Activated CD8-positive, alpha-beta T cell treated with anti-CD3 and anti-CD28 coated beads, Interleukin-2, amount 10 ng/mL, durations not matched to agents 7 days and 5 days (primary cell): ENCODE data around the gene NNT. TPM values are rescaled to one million over a fixed set of nuclear protein-coding genes. Genes with fewer than 3 reads are reported as not detected.
"Not testable (repeated sequence)": the region's sequence is repeated elsewhere in the genome, so short reads cannot be mapped to it uniquely, and the experiment has no call there.

Experiments used
- ATAC-seq: fragments of 150-1000 bp; cut with Tn5 transposase; one replicate; pipeline ENCODE4 v1.10.0; 2021; ENCODE audit warnings: moderate library complexity
- CTCF ChIA-PET: fragments of 350-600 bp; sonication (Branson Sonifier 250); formaldehyde crosslinking; loops from one replicate; lab custom pipeline; 2021; ENCODE audit warnings: antibody characterized with exemption; lab: Charles Lee
- POLR2A ChIA-PET: fragments of 350-600 bp; sonication (Branson Sonifier 250); formaldehyde crosslinking; loops from one replicate; lab custom pipeline; 2021; ENCODE audit warnings: antibody characterized with exemption; lab: Charles Lee
- DNase-seq: peaks from one replicate; pipeline ENCODE4 v3.0.0-alpha.2; 2020
- H3K27ac Mint-ChIP-seq: one replicate; pipeline ENCODE4 v1.8.0; 2021; ENCODE audit warnings: mild to moderate bottlenecking, mixed read lengths
- H3K27me3 Mint-ChIP-seq: one replicate; pipeline ENCODE4 v1.8.0; 2021; ENCODE audit warnings: low read depth, mixed read lengths
- H3K36me3 Mint-ChIP-seq: one replicate; pipeline ENCODE4 v1.8.0; 2021; ENCODE audit warnings: low read depth, mixed read lengths
- H3K4me1 Mint-ChIP-seq: one replicate; pipeline ENCODE4 v1.8.0; 2021; ENCODE audit warnings: low read depth, mixed read lengths
- H3K4me3 Mint-ChIP-seq: one replicate; pipeline ENCODE4 v1.8.0; 2021; ENCODE audit warnings: mild to moderate bottlenecking, mixed read lengths
- H3K9me3 Mint-ChIP-seq: one replicate; pipeline ENCODE4 v1.8.0; 2022; ENCODE audit warnings: mixed read lengths; ENCODE audit not compliant: insufficient read depth
- total RNA-seq, 2 experiments: library from RNA; stranded (reverse); gene quantifications; one replicate each; pipeline ENCODE4 v1.2.3, GENCODE V29; 2021

NNT gene
- total RNA-seq, 2 experiments from 2014 or later: 103 to 104 TPM

DNA sequence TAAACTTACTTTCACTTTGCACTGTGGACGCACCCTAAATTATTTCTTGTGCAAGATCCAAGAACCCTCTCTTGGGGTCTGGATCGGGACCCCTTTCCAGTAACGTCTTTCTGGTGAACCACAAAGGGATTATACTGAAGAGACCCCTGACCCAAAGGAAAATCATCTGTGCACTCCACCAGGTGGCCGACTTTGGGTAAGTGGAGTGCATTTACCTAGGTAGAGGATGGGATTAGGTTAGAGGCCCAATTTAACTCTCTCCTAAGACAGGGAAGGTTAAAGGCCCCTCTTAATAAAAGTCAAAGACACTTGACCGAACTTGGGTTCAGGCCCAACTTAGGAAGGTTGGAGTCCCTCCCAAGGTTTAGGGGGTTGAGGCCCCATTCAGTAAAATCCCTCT lies 37.9 kb upstream of the NNT start:
- ATAC-seq: no peak
- no peaks in the 10 kb centered on the region for H3K4me1 Mint-ChIP-seq
- H3K9me3 Mint-ChIP-seq: no peaks in the 10 kb centered on the region
- DNase-seq: no peak
- no peaks in the 10 kb centered on the region for H3K36me3 Mint-ChIP-seq
- CTCF ChIA-PET: no interaction called here
- POLR2A ChIA-PET: no interaction called here
- peaks cover 11% of the 10 kb centered on the region for H3K27me3 Mint-ChIP-seq
- H3K4me3 Mint-ChIP-seq: no peak overlapping the region
- H3K27ac Mint-ChIP-seq: no peak overlapping the region

DNA sequence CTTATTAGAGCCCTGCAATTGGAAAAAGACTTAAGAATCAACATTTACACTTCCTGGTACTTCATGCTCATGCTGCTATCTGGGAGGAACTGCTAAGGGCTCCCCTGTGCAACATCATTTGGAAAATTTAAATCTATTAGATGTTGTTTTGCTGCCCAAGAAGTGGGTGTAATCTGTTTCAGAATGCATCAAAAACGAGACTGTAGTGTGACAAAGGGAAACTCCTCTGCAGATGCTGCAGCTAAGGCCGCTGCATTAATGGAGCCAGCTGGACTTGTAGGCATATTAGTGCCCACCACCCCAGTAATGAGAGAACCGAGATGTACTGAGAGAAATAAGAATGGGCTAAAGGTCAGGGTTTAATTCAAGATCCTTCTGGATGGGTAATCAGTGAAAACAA lies 35.0 kb upstream of the NNT start:
- H3K4me1 Mint-ChIP-seq: no peaks in the 10 kb centered on the region

DNA sequence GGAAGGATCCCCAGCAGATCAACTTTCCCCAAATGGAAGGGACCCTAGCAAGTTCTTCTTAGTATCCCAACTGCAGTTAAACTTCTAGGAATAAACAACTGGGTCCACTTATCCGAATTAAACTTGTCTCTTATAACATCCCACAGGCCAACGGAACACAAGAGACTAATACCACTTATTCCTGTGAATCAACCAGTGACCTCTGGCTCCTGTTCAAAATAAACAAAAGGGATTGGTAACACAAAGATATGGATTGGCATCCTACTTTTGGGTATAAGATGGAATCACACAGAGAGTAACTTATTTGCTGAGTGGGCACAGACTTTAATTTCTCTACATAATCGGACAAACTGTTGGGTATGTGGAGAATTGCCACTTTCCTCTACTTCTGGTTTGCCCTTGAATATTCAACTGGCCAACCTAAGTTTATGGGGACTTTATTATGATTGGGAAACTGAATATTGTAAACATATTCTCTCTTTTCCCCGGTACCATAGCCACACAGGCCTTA lies 33.7 kb upstream of the NNT start:
- ChIA-PET CTCF (no interaction called here), POLR2A (no interaction called here)
- no peak for DNase-seq
- Mint-ChIP-seq H3K4me3 (no peak overlapping the region), H3K4me1 (no peaks in the 10 kb centered on the region), H3K27me3 (no peaks in the 10 kb centered on the region), H3K27ac (no peak overlapping the region), H3K36me3 (no peaks in the 10 kb centered on the region), H3K9me3 (no peaks in the 10 kb centered on the region)
- ATAC-seq: no peak

More for the DNA sequence above, 35.0 kb upstream of the NNT start:
- H3K9me3 Mint-ChIP-seq: no peaks in the 10 kb centered on the region
- no peaks in the 10 kb centered on the region for H3K27me3 Mint-ChIP-seq
- no peaks in the 10 kb centered on the region for H3K36me3 Mint-ChIP-seq
- ChIA-PET POLR2A (no interaction called here), CTCF (no interaction called here)
- ATAC-seq (no peak), DNase-seq (no peak)
- H3K27ac Mint-ChIP-seq: no peak overlapping the region
- no peak overlapping the region for H3K4me3 Mint-ChIP-seq

DNA sequence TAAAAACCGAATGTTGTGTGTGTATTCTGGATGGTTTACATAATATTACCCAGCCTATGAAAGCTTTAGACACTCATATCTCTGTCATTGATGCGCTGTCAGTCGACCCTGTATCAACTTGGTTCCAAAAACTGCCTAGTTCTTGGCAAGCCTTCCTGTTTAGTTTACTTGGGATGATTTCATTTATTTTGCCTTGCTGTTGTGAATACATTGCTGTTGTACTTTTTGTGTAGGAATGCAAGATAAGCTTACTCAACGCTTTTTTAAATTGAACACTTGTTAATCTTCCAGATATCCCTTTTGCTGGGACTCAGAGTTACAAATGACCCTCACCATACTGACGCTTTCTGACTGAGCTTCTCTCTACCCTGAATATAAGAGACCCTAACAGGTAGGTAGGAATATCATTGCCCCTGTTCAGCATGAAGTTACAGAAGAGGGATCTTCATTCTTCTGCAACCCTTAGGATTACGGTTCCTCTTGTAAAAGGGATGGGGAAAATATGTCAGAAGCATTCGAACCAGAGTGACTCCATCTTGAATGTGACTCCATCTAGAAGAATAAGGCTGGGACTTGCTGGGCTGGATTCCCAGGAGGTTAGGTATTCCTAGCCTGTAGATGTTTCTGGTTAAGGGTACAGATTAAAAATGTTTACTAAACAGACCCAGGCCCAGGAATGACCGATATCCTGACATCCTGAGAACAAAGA lies 32.4 kb upstream of the NNT start:
- ATAC-seq: no peak
- no peak for DNase-seq
- H3K9me3 Mint-ChIP-seq: no peaks in the 10 kb centered on the region
- peaks cover 8% of the 10 kb centered on the region for H3K36me3 Mint-ChIP-seq
- POLR2A ChIA-PET: no interaction called here
- H3K4me1 Mint-ChIP-seq: no peaks in the 10 kb centered on the region
- CTCF ChIA-PET: no interaction called here
- H3K4me3 Mint-ChIP-seq: no peak overlapping the region
- no peak overlapping the region for H3K27ac Mint-ChIP-seq
- H3K27me3 Mint-ChIP-seq: no peaks in the 10 kb centered on the region

DNA sequence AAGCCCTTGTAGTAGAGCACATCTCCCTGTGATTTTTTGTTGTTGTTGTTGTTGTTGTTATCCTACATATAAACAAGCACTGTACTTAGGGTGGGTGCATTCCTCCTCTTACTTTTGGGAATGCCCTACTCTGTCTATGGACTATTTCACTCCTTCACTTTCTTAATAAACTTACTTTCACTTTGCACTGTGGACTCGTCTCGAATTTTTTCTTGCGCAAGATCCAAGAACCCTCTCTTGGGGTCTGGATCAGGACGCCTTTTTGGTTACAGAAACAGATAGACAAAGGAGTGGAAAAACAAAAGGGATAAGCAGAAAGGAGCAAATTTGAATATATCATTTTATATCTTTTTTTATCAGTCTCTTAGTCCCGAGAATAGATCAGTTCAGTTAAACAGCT lies 31.7 kb upstream of the NNT start:
- H3K9me3 Mint-ChIP-seq: no peaks in the 10 kb centered on the region
- no peaks in the 10 kb centered on the region for H3K4me1 Mint-ChIP-seq
- DNase-seq (no peak), ATAC-seq (no peak)
- no peak overlapping the region for H3K27ac Mint-ChIP-seq
- no peak overlapping the region for H3K4me3 Mint-ChIP-seq
- peaks cover 11% of the 10 kb centered on the region for H3K36me3 Mint-ChIP-seq
- ChIA-PET CTCF (no interaction called here), POLR2A (no interaction called here)
- H3K27me3 Mint-ChIP-seq: no peaks in the 10 kb centered on the region

DNA sequence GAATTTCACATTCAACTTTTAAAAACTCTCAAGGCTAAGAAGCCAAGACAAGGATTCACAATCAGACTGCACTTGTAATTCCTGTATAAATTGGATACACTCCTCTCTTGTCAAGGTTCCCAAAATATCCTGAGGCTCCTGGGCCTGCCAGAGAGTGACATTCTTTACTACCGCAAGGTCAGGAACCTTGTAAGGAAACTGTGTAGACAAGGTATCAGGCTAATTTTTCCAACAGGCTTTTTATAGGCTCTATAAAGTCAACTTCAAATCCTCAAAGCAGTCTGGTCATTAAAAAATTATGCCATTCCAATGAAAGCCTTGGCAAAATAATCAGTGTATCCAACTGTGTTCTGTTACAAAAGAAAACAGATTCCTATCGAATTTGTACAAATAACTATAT lies 30.6 kb upstream of the NNT start:
- no peaks in the 10 kb centered on the region for H3K9me3 Mint-ChIP-seq
- H3K4me3 Mint-ChIP-seq: no peak overlapping the region
- H3K36me3 Mint-ChIP-seq: peaks cover 19% of the 10 kb centered on the region
- no peak for DNase-seq
- CTCF ChIA-PET: interaction anchor here (0.7 kb wide), 1 partner anchor 1564 kb away, joined by 4 read pairs; no protein-coding TSS in a partner anchor
- POLR2A ChIA-PET: no interaction called here
- no peak for ATAC-seq
- no peaks in the 10 kb centered on the region for H3K4me1 Mint-ChIP-seq
- H3K27me3 Mint-ChIP-seq: no peaks in the 10 kb centered on the region
- no peak overlapping the region for H3K27ac Mint-ChIP-seq

DNA sequence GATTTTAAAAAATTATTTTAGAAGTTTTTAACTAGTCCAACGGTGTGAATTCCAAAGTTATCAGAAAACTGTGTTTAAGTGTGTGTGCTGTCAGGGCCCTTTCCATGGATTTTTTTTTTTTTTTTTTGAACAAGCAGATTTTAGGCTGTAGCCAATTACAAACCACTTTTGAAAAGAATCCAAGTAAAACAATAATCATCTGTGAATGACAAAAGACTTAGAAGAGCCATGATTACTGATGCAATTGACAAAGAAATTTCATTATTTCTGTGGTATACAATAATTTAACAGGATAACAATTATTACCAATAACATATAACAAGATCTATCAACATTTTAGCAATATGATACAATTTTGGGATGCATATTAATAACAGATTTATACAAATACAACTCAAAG lies 29.9 kb upstream of the NNT start:
- no peaks in the 10 kb centered on the region for H3K27me3 Mint-ChIP-seq
- ChIA-PET POLR2A (no interaction called here), CTCF (no interaction called here)
- peaks cover 19% of the 10 kb centered on the region for H3K36me3 Mint-ChIP-seq
- no peaks in the 10 kb centered on the region for H3K9me3 Mint-ChIP-seq
- H3K4me1 Mint-ChIP-seq: no peaks in the 10 kb centered on the region
- DNase-seq: no peak
- ATAC-seq: no peak
- H3K4me3 Mint-ChIP-seq: no peak overlapping the region
- H3K27ac Mint-ChIP-seq: no peak overlapping the region

DNA sequence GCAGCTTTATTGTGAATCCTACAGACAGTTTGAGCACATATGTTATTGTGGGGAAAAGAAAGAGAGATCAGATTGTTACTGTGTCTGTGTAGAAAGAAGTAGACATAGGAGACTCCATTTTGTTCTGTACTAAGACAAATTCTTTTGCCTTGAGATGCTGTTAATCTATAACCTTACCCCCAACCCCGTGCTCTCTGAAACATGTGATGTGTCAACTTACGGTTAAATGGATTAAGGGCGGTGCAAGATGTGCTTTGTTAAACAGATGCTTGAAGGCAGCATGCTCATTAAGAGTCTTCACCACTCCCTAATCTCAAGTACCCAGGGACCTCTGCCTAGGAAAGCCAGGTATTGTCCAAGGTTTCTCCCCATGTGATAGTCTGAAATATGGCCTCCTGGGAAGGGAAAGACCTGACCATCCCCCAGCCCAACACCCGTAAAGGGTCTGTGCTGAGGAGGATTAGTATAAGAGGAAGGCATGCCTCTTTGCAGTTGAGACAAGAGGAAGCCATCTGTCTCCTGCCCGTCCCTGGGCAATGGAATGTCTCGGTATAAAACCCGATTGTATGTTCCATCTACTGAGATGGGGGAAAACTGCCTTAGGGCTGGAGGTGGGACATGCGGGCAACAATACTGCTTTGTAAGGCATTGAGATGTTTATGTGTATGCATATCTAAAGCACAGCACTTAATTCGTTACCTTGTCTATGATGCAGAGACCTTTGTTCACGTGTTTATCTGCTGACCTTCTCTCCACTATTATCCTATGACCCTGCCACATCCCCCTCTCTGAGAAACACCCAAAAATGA lies 22.4 kb upstream of the NNT start:
- H3K4me3 Mint-ChIP-seq, ATAC-seq, POLR2A ChIA-PET, H3K27ac Mint-ChIP-seq, H3K9me3 Mint-ChIP-seq, H3K27me3 Mint-ChIP-seq, H3K4me1 Mint-ChIP-seq, DNase-seq: not testable (repeated sequence)
- CTCF ChIA-PET: interaction anchor here (1.5 kb wide), 1 partner anchor 11 kb away, joined by 3 read pairs; no protein-coding TSS in a partner anchor
- H3K36me3 Mint-ChIP-seq: peaks cover 20% of the 10 kb centered on the region

DNA sequence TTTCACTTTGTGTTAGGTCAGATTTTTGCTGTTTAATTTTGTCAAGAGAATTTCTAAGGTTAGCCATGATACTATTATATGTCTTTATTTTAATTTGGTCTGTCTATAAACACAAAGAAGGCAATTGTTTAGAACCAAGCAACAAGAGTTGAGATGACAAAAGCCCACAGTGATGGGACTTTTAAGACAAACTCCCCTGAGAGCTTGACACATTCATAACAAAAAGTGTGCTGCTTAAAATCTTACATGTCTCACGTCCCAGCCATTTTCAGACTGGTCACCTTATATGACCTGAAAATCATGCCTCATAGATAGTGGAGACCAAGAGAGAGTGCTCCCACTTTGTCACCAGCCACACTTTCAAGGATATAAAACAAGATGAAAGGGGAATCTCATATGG lies 21.6 kb upstream of the NNT start:
- no peaks in the 10 kb centered on the region for H3K9me3 Mint-ChIP-seq
- DNase-seq (no peak), ATAC-seq (no peak)
- H3K4me1 Mint-ChIP-seq: no peaks in the 10 kb centered on the region
- H3K27me3 Mint-ChIP-seq: no peaks in the 10 kb centered on the region
- CTCF ChIA-PET: no interaction called here
- POLR2A ChIA-PET: no interaction called here
- H3K27ac Mint-ChIP-seq: no peak overlapping the region
- H3K36me3 Mint-ChIP-seq: peaks cover 16% of the 10 kb centered on the region
- H3K4me3 Mint-ChIP-seq: no peak overlapping the region

DNA sequence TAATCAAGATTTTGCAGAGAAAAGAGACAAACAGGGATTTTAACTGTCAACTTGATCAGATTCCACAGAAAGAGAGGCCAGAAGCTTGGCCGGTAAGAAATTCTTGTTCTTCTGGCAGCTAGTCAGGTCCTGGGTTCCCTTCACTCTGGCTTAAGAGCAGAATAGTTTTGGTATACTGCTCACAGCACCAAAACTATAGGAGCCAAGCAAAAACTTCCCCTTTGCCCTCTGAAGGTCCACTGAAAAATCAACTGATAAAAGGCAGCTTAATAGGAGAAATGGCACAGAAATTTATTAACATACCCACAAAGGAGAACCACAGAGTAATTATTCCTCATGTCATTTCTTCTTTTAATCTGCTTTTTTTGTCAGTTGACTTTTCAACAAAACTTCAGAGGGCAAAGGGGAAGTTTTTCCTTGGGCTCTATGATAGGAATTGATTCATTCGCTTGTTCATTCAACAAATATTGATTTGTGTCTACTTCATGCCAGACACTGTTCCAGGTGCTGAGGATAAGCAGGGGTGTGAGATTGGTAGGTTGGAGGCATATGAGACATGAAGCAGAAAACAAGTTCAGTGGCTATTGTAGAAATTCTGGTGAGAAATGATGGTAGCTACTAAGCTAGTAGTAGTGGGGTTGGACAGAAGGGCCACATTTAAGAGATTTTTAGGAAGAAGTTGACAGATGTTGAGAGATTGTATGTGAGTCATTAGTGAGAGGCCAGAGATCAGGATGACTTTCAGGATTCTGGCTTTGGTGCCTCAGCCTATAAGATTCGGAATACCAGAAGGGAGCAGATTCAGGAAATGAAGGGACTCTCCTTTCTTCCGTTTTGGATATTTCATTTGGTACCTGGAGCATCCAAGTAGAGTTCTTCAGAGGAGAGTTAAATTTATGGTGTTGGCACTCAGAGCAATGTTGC lies 20.6 kb upstream of the NNT start:
- Mint-ChIP-seq H3K27me3 (no peaks in the 10 kb centered on the region), H3K4me3 (no peak overlapping the region), H3K27ac (no peak overlapping the region), H3K36me3 (peaks cover 9% of the 10 kb centered on the region), H3K9me3 (no peaks in the 10 kb centered on the region), H3K4me1 (no peaks in the 10 kb centered on the region)
- CTCF ChIA-PET: interaction anchor here (1.9 kb wide), 1 partner anchor 27 kb away, joined by 4 read pairs; no protein-coding TSS in a partner anchor
- DNase-seq (no peak), ATAC-seq (no peak)
- POLR2A ChIA-PET: no interaction called here

DNA sequence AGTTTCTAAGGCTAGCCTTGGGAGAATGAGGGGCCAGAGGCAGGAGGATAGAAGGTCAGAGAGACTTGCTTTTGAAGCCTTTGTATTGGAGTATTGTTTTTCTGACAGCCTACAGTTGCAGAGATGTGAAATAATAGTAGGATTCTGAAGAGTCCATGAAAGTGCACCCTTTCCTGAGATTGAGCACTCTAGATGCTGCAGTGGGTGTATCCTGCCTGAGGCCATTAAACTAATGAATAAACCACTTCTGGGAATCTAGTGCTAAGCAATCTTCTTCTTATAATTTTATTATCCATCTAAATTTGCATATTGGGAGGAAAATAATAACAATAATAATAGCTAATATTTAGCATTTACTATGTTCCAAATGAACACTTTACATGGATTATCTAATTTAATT lies 19.3 kb upstream of the NNT start:
- no peaks in the 10 kb centered on the region for H3K9me3 Mint-ChIP-seq
- no peak overlapping the region for H3K4me3 Mint-ChIP-seq
- CTCF ChIA-PET: interaction anchor here (1.9 kb wide), 1 partner anchor 28 kb away, joined by 4 read pairs; no protein-coding TSS in a partner anchor
- H3K27ac Mint-ChIP-seq: no peak overlapping the region
- peaks cover 9% of the 10 kb centered on the region for H3K36me3 Mint-ChIP-seq
- POLR2A ChIA-PET: no interaction called here
- no peaks in the 10 kb centered on the region for H3K27me3 Mint-ChIP-seq
- ATAC-seq: no peak
- H3K4me1 Mint-ChIP-seq: no peaks in the 10 kb centered on the region
- no peak for DNase-seq
